Mesenchymal stem cell (in vitro differentiated cells and primary cell): ENCODE results near the gene CFD.

Source experiments
- DNase-seq: peaks from one replicate; pipeline ENCODE4 v3.0.0-alpha.2; 2013
- H2AFZ ChIP-seq: one replicate; pipeline ENCODE4 v1.6.1; 2013; ENCODE audit warnings: low read depth, mild to moderate bottlenecking, control low read depth, inconsistent platforms, low read length, moderate library complexity
- H2AK5ac ChIP-seq: 2 replicates; pipeline ENCODE4 v1.6.1; 2013; ENCODE audit warnings: low read length, moderate library complexity, mild to moderate bottlenecking, inconsistent platforms; ENCODE audit not compliant: severe bottlenecking
- H2BK120ac ChIP-seq: one replicate; pipeline ENCODE4 v1.6.1; 2013; ENCODE audit warnings: low read depth, mild to moderate bottlenecking, inconsistent platforms, low read length, moderate library complexity
- H2BK12ac ChIP-seq, 2 experiments: one replicate each; pipeline ENCODE4 v1.6.1; 2013; ENCODE audit warnings: inconsistent platforms in 2 of 2, low read length in 2 of 2, mild to moderate bottlenecking in 2 of 2, moderate library complexity in 2 of 2, control low read depth in 1 of 2
- H2BK15ac ChIP-seq: one replicate; pipeline ENCODE4 v1.6.1; 2013; ENCODE audit warnings: mild to moderate bottlenecking, low read depth, inconsistent platforms; ENCODE audit not compliant: poor library complexity, severe bottlenecking
- H2BK5ac ChIP-seq: 2 replicates; pipeline ENCODE4 v1.6.1; 2013; ENCODE audit warnings: low read depth, mild to moderate bottlenecking, low read length, control low read depth, inconsistent platforms; ENCODE audit not compliant: poor library complexity, severe bottlenecking
- H3K14ac ChIP-seq, 2 experiments: one replicate each; pipeline ENCODE4 v1.6.1; 2013; ENCODE audit warnings: inconsistent platforms in 2 of 2, low read length in 2 of 2, control low read depth in 1 of 2, mild to moderate bottlenecking in 1 of 2, moderate library complexity in 1 of 2
- H3K18ac ChIP-seq, 2 experiments: one replicate each; pipeline ENCODE4 v1.6.1; 2013; ENCODE audit warnings: inconsistent platforms in 2 of 2, low read length in 2 of 2, control low read depth in 1 of 2, low read depth in 1 of 2, mild to moderate bottlenecking in 1 of 2
- H3K23ac ChIP-seq, 2 experiments: one replicate each; pipeline ENCODE4 v1.6.1; 2013; ENCODE audit warnings: inconsistent platforms in 2 of 2, low read length in 2 of 2, mild to moderate bottlenecking in 2 of 2, moderate library complexity in 2 of 2, control low read depth in 1 of 2
- H3K27ac ChIP-seq: 2 replicates; pipeline ENCODE4 v1.5.1; 2013; ENCODE audit warnings: mild to moderate bottlenecking, moderate library complexity, low read length, control low read depth, inconsistent platforms; ENCODE audit not compliant: poor library complexity, severe bottlenecking
- H3K27me3 ChIP-seq, 2 experiments: 2 replicates each; pipeline versions ENCODE4 v1.6.1 to v1.7.0; 2013; ENCODE audit warnings: low read length in 2 of 2, mild to moderate bottlenecking in 2 of 2, moderate library complexity in 2 of 2, control low read depth in 1 of 2, inconsistent platforms in 1 of 2; ENCODE audit not compliant: control insufficient read depth in 1 of 2, insufficient read depth in 1 of 2
- H3K36me3 ChIP-seq, 2 experiments: 2 replicates each; pipeline versions ENCODE4 v1.6.1 to v1.7.0; 2013; ENCODE audit warnings: low read length in 2 of 2, control low read depth in 1 of 2, inconsistent platforms in 1 of 2, low read depth in 1 of 2, mild to moderate bottlenecking in 1 of 2; ENCODE audit not compliant: insufficient read depth in 2 of 2, control insufficient read depth in 1 of 2
- H3K4ac ChIP-seq, 2 experiments: one replicate each; pipeline ENCODE4 v1.6.1; 2013; ENCODE audit warnings: inconsistent platforms in 2 of 2, low read length in 2 of 2, mild to moderate bottlenecking in 2 of 2, moderate library complexity in 2 of 2, control low read depth in 1 of 2, low read depth in 1 of 2
- H3K4me1 ChIP-seq: 2 replicates; pipeline ENCODE4 v1.6.1; 2013; ENCODE audit warnings: low read depth, low read length, control low read depth; ENCODE audit not compliant: control insufficient read depth, insufficient read depth
- H3K4me2 ChIP-seq: 2 replicates; pipeline ENCODE4 v1.6.1; 2013; ENCODE audit warnings: low read length, mild to moderate bottlenecking, inconsistent platforms; ENCODE audit not compliant: poor library complexity, severe bottlenecking
- H3K4me3 ChIP-seq, 2 experiments: 2 replicates each; pipeline versions ENCODE4 v1.5.1 to v1.7.0; 2013; ENCODE audit warnings: low read length in 2 of 2, mild to moderate bottlenecking in 2 of 2, control low read depth in 1 of 2, low read depth in 1 of 2; ENCODE audit not compliant: insufficient read depth in 1 of 2
- H3K79me1 ChIP-seq: replicated peaks from 2 replicates; pipeline ENCODE4 v1.6.1; 2013; ENCODE audit warnings: mild to moderate bottlenecking, control low read depth, low read length, inconsistent platforms; ENCODE audit not compliant: poor library complexity, severe bottlenecking
- H3K9ac ChIP-seq: 2 replicates; pipeline ENCODE4 v1.7.0; 2013; ENCODE audit warnings: mild to moderate bottlenecking, low read length, moderate library complexity
- H3K9me3 ChIP-seq: 2 replicates; pipeline ENCODE4 v1.7.0; 2013; ENCODE audit warnings: mild to moderate bottlenecking, low read length; ENCODE audit not compliant: control insufficient read depth
- H4K8ac ChIP-seq: one replicate; pipeline ENCODE4 v1.6.1; 2013; ENCODE audit warnings: inconsistent platforms, mild to moderate bottlenecking, low read length, moderate library complexity
- H4K91ac ChIP-seq: one replicate; pipeline ENCODE4 v1.6.1; 2013; ENCODE audit warnings: mild to moderate bottlenecking, low read length, inconsistent platforms
- WGBS: methylation state at CpG from one replicate; pipeline ENCODE4 v1.1.7; 2013; ENCODE audit warnings: mixed read lengths; 5-methylcytosine and 5-hydroxymethylcytosine counted together

Gene CFD

GRCh38 chr19:867855-868457 lies 8.5 kb downstream of the CFD start:
- Histone ChIP-seq H3K27ac (peak overlapping the region; percentile 11), H3K9ac (no peak overlapping the region), H4K8ac (no peak overlapping the region), H3K9me3 (no peaks in the 10 kb centered on the region), H3K79me1 (peaks cover 5% of the 10 kb centered on the region), H3K4me2 (no peak overlapping the region), H3K18ac (no peak overlapping the region), H2BK120ac (no peak overlapping the region), H2AFZ (no peak overlapping the region), H3K14ac (no peak overlapping the region), H2BK12ac (no peak overlapping the region), H3K36me3 (peaks cover 13 to 41% of the 10 kb centered on the region in 2 experiments), H3K27me3 (no peaks in the 10 kb centered on the region), H3K4ac (no peak overlapping the region), H2AK5ac (peak overlapping the region; percentile 81), H3K4me1 (peaks cover 61% of the 10 kb centered on the region), H2BK5ac (no peak overlapping the region), H3K4me3 (no peak overlapping the region), H4K91ac (no peak overlapping the region), H2BK15ac (no peak overlapping the region), H3K23ac (no peak overlapping the region)
- 96% methylated on average over 36 of the region's 39 CpGs for WGBS
- DNase-seq = no peak

DNA sequence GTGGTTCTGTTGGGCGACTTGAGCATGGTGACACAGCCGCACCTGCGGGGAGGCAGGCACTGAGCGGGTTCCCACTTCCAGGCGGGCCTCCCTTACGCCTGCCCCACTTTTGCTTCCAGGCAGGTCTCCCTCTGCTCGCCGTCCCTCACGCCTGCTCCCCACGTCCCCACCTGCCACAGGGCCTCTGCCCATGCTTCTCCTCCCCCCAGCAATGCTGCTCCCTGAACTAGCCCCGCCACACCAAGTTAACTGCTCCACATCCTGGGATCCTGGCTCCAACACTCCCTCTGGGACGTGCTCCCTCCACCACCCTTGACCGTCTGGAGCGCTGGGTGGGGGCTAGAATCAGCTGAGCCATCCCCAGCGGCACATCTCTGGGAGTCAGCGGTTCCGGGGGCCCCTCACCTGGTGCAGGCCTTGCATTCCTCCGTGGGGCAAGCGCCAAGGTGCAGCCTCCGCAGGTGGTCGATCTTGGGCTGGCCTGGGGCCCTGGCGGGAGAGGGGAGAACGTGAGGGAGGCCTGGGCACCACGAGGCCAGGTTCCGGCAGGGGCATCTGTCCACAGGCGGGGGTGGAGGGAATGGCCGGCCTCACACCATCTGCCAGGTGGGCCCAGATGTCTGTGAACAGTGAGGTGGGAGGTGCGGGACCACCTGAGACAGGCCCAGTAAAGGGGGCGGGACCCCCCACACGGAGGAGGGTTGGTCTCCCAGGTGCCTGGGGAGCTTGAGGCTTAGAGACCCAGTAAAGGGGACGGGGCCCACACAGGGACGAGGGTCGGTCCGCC lies 9.2 kb downstream of the CFD start:
- Histone ChIP-seq H3K36me3 (peaks cover 13 to 44% of the 10 kb centered on the region in 2 experiments), H2AFZ (no peak overlapping the region), H2BK12ac (peak overlapping the region; percentile 57 to 69), H4K91ac (peak overlapping the region; percentile 90), H2BK15ac (no peak overlapping the region), H3K23ac (no peak overlapping the region), H3K18ac (peak overlapping the region; percentile 45 to 58), H3K27me3 (no peaks in the 10 kb centered on the region), H2AK5ac (peak overlapping the region; percentile 43), H3K79me1 (peaks cover 5% of the 10 kb centered on the region), H3K4me3 (no peak overlapping the region), H3K9me3 (no peaks in the 10 kb centered on the region), H3K14ac (no peak overlapping the region), H3K9ac (peak overlapping the region; percentile 68), H3K4ac (peak overlapping the region in 1 of 2 experiments; percentile 6), H2BK5ac (no peak overlapping the region), H3K27ac (peak overlapping the region; percentile 56), H3K4me2 (no peak overlapping the region), H3K4me1 (peaks cover 61% of the 10 kb centered on the region), H2BK120ac (no peak overlapping the region), H4K8ac (peak overlapping the region; percentile 27)
- WGBS = 91% methylated on average over 34 of the region's 34 CpGs
- DNase-seq = no peak

GRCh38 chr19:869245-870177 lies 10.0 kb downstream of the CFD start:
- Histone ChIP-seq H2AFZ (no peak overlapping the region), H3K27ac (peak overlapping the region; percentile 61), H3K36me3 (peaks cover 17 to 52% of the 10 kb centered on the region in 2 experiments), H3K79me1 (peaks cover 5% of the 10 kb centered on the region), H2BK12ac (peak overlapping the region; percentile 57 to 69), H3K23ac (no peak overlapping the region), H2BK120ac (no peak overlapping the region), H2BK5ac (no peak overlapping the region), H3K4ac (peak overlapping the region in 1 of 2 experiments; percentile 32), H4K91ac (peak overlapping the region; percentile 90), H4K8ac (peak overlapping the region; percentile 66), H3K9me3 (no peaks in the 10 kb centered on the region), H2AK5ac (peak overlapping the region; percentile 60), H3K18ac (peak overlapping the region; percentile 55 to 58), H2BK15ac (peak overlapping the region; percentile 30), H3K4me2 (no peak overlapping the region), H3K4me3 (no peak overlapping the region), H3K4me1 (peaks cover 58% of the 10 kb centered on the region), H3K14ac (no peak overlapping the region), H3K27me3 (no peaks in the 10 kb centered on the region), H3K9ac (peak overlapping the region; percentile 68)
- WGBS = 42% methylated on average over 23 of the region's 29 CpGs
- peak; percentile 94 for DNase-seq
